NCI-H1417 (cell line): ENCODE data around the gene DMAP1.
"Not testable (repeated sequence)": the region's sequence is repeated elsewhere in the genome, so short reads cannot be mapped to it uniquely, and the experiment has no call there.

Source experiments
- DNase-seq, 3 experiments: peaks; one replicate each; lab custom pipeline; 2025; lab: John Stamatoyannopoulos, UW

The DMAP1 gene, protein sequence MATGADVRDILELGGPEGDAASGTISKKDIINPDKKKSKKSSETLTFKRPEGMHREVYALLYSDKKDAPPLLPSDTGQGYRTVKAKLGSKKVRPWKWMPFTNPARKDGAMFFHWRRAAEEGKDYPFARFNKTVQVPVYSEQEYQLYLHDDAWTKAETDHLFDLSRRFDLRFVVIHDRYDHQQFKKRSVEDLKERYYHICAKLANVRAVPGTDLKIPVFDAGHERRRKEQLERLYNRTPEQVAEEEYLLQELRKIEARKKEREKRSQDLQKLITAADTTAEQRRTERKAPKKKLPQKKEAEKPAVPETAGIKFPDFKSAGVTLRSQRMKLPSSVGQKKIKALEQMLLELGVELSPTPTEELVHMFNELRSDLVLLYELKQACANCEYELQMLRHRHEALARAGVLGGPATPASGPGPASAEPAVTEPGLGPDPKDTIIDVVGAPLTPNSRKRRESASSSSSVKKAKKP

DNA sequence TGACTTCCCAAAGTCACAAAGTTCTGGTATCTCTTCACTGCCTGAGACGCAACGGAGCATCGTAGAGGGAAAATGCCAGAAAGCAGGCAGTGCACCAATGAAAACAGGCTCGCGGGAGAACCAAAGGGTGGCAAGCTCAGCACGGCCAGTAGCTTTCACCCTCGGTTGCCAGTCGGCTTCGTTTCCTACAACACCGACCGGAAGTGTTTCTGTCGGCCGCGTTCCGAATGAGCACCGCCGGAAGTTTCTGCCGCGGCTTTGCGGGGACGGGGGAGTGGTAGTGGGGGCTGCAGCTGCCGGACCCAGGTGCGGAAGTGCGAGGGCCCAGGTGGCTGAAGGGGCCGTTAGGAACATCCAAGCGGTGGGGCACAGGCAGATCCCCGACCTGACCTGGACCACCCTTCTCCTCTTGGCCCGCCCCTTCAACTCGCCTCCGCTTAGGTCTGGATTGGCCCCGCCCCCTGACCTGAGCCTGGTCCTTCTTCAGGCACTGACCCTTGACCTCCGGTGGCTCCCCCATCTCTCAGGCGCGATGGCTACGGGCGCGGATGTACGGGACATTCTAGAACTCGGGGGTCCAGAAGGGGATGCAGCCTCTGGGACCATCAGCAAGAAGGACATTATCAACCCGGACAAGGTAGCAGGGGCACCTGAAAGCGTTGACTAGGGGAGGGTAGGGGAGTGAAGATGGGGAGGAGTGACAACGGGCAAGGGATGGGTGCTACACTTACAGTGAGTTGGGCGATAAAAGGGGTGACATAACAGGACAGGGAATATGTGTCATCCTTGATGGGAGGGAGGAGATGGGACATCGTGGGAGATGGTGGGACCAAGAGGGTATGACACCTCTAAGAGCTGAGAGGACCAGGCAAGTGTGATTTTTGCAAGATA is at the start of gene DMAP1:
Gene DMAP1, plus strand, starts transcription at position 250 of the 891 bp plus-strand sequence. Its CDS starts 283 bp downstream, at position 533.
- DNase-seq, result peak; percentile 80 to 91 (median 91)

DNA sequence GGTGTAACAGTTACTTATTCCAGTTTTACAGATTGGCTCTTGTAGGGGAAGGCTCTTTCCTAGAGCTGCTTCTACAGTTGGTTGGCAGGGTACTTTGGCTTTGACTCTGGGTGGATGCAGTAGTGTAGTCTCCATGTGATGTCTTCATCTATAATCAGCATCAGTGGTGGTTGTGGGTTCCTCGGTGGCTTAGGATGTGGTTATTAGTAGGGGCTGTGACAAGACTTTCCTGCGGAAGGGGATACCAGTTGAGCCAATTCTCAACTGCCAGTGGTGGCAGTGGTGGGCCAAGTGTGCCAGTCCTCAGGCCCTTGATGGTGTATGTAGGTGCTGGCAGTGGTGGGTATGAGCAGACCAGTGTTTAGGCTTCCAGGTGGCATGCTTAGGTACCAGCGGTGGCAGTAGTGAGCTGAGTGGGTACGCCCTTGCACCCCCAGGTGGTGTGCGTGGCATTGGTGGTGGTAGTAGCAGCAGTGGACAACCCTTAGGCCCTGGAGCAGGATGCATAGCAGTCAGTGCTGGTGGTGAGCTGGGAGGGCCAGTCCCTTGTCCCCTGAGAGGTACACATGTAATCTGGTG is 44.7 kb upstream of the DMAP1 start:
- no peak for DNase-seq

DNA sequence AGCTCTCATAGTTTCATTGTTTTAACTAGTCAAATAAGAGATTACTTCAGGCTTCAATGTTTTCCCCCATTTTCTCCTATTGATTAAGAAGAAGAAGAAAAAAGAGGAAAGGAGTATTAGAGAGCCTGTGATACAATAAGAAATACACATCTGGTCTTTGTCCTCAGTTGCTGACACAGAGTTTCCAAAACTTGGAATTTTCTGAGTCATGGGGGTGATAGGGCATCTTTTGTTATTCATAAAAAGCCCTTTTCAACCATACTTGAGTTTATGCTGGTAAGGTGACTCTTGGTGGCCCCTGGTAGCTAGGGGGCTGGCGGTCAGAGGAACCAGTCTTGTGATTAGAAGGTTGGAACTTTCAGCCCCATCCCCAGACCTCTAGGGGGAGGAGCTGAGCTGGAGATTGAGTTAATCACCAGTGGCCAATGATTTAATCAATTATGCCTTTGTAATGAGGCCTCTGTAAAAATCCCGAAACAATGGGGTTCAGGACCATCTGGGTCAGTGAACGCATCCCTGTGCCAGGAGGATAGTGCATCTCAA is 42.9 kb upstream of the DMAP1 start:
- DNase-seq, result no peak

DNA sequence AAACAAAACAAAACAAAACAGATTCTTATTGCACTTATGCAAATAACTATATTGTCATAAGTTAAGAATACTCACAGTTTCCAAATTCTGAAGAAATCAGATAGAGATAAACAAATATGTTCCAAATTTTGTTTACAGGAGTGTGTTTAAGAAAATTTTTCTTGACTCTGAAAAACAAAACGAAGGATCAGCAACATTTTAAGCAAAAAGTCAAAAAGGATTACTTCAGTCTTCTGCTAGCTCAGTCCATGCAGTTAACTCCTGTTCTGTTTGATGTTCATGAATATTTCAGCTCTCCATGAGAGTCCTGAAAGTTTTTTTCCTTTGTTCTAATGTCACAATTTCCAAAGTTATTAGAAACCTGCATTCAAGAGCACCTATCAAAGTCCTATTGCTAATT is 38.6 kb upstream of the DMAP1 start:
- no peak for DNase-seq

DNA sequence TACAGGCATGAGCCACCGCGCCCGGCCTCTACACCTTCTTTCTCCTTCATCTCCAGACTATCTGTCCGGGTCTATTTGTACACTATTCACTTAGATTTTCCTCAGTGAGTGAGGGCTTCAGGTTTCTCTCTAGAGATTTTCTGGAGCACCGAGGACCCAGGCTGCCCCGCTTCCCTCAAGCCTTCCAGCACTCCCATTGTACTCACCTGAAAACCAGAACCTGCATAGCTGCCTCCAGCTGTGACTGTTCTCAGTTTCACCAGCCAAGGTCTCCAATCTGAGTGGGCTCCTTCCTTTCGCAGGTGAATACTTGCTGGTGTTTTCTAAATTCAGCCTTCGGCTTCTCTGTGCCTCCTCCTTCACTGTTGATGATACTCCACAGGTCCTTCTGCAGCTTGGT is 12.9 kb upstream of the DMAP1 start:
- no peak for DNase-seq

DNA sequence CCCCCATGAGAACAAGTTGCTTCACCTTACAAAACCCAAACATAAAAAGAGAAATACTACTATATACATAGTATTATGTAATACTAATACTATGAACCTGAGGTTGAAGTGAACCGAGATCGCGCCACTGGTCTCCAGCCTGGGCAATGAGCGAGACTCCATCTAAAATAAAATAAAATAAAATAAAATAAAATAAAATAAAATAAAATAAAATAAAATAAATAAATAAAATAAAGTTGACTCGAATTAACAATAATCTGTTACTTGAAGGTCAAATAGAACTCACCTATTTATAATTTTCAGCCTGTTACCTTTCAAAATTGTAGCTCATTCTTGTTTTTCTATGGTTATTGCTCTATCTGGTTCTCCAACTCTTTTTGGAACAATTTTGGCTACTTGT is 6.7 kb upstream of the DMAP1 start:
- not testable (repeated sequence) for DNase-seq

DNA sequence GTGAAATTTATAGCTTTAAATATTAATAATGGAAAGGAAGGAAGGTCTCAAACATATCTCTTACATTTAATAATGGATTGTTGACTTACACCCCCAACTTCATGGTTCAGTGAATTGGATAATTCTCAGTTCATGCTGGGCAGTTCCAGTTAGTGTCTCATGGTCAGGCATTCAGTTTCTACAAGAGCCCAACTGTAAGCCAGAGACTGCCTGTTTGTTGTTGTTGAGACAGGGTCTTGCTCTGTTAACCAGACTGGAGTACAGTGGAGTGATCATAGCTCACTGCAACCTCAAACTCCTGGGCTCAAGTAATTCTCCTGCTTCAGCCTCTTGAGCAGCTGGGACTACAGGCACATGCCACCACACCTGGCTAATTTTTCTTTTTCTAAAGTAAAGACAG is 5.0 kb upstream of the DMAP1 start:
- DNase-seq, result peak in 1 of 3 experiments; percentile 67

DNA sequence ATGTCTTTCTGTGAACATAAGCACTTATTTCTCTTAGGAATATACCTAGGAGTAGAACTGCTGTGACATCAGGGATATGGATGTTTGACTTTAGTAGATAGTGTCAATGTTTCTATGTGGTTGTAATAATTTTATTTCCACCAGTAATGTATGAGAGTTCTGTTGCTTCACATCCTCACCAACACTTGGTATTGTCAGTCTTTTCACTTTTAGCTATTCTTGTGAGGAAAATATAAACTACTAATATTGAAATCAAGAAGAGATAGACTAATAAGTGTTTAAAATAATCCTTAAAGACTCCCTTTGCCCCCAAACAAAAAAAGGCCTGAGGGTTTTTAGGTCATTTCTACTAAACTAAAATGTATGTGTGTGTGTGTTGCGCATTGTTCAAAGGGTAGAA is 2.7 kb upstream of the DMAP1 start:
- no peak for DNase-seq

DNA sequence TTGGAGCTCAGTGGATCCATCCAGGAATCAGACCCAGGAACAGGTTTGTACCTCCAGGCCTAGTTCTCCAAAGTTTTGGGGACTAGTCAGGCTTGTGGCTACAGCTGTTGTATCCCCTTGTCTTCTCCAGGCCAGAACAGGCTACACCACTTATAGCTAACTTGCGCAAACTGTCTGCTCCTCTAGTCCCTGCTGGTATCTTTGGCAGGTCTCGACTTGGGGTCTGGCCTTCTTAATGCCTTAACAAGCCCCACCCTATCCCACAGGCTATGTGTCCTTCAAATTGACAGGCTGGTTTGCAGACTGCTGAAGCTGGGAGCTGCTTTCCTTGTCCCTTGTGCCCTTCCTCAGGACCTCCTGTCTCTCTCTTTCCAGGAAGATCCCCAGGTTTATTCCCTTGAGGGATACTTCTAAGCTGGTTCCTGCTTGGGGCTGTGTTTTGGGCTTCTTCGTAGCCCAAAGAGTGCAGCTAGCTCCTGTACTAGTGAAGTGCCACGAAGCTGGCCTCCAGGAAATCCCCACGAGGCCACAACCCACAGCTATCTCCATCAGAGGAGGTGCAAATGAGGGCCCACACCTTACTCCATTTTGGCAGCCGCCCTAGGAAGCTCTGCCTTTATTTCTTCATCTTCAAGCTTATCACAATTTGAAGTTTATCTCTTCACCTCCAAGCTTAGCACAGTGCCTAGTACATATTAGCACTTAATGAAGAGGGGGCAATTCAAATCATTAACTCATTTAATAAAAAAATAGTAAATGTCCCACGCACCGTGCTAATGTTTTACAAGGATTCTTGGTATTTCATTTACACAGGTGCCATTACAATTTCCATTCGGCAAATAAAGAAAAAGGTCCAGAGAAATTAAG is 683 bp upstream of the DMAP1 start:
- DNase-seq, result peak in 1 of 3 experiments; percentile 32

DNA sequence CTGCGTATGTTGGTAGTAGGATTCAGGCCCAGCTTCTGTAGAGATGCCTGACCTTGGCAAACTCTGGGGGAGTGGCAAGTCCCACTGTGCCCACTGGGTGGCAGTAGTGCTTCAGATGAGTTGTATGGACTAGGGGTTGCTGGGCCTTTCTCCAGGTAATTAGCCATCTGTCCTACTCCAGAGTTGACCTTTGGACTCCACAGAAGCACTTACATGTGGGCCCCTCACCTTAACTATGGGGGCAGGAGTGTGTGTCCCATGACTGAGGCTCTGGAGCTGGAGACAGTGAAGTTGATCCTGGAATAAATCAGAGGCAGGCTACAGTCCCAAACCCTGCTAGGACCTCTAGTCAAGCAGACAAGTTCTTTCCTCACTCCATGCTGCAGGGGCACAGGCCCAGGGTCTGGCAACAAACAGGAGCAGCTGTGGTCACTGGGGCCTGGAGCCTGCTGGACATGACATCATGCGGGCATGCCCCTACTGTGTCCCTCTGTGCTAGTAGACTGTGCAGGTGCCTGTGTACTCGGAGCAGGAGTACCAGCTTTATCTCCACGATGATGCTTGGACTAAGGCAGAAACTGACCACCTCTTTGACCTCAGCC is 4.6 kb downstream of the DMAP1 start:
- DNase-seq, result peak; percentile 74 to 86 (median 77)

DNA sequence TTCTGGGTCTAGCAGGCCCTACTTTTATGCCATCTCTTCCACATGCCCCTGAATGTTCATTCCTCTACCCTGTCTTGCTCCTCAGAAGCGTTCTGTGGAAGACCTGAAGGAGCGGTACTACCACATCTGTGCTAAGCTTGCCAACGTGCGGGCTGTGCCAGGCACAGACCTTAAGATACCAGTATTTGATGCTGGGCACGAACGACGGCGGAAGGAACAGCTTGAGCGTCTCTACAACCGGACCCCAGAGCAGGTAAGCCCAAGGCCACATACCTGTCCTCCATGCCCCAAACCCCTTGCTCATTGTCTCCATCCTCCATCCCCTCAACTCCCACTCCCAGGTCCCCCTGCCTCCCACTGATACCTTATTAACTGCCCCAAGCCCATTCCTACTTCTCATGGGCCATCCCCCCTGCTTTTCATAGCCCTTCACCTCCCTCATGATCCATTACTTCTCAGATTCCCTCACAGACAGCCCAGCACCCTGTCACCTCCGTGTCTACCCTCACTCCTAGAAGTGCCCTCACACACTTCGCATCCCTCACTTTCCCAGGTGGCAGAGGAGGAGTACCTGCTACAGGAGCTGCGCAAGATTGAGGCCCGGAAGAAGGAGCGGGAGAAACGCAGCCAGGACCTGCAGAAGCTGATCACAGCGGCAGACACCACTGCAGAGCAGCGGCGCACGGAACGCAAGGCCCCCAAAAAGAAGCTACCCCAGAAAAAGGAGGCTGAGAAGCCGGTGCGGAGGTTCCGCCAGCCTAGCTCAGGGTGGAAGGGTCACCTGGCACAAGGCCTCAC is 5.4 kb downstream of the DMAP1 start:
- DNase-seq, result no peak

DNA sequence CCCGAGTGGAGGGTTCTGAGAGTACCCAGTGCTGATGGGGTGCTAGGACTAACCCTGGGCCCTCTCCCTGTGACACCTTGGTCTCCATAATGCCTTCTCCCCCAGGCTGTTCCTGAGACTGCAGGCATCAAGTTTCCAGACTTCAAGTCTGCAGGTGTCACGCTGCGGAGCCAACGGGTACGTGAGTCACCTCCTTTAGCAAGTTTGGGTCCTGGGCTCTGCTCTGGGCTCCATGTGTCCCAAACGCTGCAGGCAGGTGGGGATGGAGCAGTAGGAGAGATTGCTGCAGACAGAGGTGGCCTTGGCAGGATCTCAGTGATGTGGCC is 6.0 kb downstream of the DMAP1 start:
- no peak for DNase-seq

DNA sequence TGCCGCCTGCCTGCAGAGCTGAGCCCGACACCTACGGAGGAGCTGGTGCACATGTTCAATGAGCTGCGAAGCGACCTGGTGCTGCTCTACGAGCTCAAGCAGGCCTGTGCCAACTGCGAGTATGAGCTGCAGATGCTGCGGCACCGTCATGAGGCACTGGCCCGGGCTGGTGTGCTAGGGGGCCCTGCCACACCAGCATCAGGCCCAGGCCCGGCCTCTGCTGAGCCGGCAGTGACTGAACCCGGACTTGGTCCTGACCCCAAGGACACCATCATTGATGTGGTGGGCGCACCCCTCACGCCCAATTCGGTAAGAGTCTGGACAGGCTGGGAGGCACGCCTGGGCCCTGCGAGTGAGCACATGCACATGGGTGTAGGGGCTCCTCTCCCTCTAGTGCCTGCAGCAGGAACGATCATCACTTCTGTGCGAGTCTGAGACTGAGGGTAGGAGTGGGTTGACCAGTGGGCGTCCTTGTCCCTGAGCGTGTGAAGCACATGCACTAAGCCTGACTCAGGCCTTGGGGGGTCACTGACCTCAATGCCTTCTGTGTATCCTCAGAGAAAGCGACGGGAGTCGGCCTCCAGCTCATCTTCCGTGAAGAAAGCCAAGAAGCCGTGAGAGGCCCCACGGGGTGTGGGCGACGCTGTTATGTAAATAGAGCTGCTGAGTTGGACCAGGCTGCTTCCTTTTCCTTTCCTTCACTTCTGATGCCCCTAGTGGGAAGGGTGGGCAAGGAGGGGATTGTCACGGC is 6.9 kb downstream of the DMAP1 start:
- DNase-seq, result no peak

DNA sequence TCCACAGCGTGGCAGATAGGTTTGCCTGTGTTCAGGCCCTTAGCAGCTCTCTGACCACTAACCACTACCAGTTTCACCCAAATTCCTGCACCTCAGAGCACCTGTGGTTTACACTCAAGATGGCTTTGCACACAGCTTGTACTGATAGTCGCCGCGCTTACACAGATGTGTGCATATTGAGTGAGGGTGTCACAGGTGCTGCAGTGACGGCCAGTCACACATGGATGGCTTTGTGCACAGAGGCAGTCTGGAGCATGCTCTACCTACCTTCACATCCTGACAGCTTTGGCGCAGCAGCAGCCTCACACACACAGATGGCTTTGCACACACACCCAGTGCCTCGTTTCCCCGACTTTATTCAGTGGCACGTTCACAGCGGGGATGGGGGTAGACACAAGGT is 7.5 kb downstream of the DMAP1 start:
- DNase-seq, result no peak

DNA sequence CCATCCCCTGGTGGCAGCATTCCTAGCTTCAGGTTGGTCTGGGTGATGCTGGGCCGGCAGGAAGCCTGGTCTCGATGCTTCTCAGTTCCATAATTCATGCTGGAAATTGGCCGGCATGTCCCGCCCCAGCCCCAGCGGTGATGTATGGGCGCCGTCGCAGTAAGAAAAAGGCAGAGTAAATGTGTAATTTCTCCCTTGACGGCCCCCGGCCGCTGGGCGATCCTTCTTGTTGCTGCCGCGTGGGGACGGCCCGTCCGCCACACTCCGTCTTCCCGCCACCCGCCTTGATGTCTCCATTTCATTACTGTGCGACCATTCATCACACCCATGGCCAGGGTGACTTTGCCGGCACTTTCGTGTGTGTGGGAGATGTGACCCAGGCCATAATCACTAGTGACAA is 8.5 kb downstream of the DMAP1 start:
- DNase-seq, result no peak

DNA sequence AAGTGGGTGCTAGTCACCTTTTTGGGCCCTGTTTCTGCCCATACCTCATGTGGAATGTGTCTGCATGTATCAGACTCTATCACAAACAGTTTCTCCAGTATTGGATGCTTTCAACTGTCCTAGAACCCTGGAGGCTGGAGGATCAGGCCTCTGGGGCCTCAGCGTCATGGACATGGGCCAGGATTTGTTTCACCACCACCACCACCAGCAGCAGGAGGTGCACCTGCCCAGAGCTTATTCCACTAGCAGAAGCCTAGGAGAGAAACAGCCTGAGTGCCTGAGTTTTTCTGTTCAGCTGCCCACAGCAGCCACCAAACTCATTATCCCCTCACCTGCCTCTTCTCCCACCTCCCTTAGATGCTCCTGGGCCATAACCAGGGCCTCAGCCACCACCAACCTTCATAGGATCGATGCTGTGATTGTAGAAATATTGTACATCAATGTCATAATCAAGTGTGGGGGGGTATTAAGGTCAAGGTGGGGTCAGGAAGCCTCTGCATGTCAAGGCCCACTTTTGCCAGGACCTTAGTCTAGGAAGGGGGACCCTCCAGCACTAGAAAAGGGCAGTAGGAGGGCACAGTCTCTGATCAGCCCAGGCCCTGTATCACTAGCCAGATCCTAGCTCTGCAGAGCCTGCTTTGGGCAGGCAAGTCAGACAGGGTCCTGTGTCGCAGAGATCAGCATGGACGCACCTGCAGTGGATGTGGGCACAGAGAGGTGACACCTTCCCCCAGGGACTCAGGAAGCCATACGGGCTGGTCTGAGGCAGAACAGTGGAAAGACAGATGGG is 9.3 kb downstream of the DMAP1 start:
- no peak for DNase-seq

DNA sequence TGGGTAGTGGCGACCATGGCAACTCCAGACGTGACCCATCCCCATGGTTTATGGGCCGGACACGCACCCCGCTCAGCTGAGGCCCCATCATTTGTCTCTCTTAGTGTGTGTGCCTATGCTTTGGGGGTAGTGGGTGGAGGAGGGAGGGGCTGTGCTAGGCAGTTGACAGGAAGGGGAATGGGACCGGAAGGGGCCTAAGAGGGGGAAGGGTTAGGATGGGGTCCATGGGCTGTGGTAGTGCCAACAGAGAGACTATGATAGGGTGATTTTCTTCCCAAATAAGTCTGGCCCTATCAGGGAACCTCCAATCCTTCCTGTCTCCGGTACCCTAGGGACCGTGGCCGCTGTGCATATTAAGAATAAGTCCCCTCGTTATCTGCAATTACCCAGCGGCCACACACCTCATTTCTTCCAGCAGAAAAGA is 9.9 kb downstream of the DMAP1 start:
- no peak for DNase-seq

DNA sequence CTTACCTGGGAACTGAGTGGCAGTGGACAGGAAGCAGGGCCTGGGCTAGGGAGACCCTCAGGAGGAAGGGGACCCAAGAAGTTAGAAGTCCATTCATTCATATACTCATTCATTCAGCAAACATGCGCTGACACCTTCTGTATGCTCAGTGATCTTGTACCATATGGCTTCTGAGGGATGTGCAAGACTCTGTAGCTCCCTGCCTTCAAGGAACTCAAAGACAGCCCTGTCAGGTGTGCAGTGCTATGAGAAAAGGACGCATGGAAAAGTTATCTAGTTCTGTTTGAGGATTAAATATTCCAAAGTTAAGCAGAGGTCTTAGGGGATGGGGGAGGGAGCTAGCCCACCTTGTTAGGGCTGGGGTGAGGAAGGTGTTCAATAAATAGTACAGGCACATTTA is 12.5 kb downstream of the DMAP1 start:
- DNase-seq, result no peak

DNA sequence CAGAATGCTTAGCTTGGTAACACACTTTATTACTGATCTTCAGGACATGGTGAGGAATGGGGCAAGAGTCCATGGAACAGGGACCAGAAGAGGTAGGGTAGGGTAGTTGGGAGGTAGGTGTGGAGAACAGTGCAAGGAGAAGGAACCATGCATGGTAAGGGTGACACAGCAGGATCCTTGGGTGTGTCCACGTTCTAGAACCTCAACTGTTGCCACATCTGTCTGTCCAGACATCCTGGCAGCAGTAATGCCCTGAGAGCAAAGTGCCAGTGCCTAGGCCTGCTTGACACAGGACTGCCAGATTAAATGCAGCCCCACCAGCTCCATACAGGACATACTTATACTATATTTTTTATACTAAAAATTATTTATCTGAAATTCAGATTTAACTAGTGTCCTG is 13.9 kb downstream of the DMAP1 start:
- DNase-seq, result no peak
